Stimulated activated CD4-positive, alpha-beta T cell treated with anti-CD3 and anti-CD28 coated beads, TNF-alpha, amount 100 ng/mL, for 1 hour (primary cell): Measurements from ENCODE around the gene ISLR2.
"Not testable (repeated sequence)": the region's sequence is repeated elsewhere in the genome, so short reads cannot be mapped to it uniquely, and the experiment has no call there.

ENCODE experiments used
- DNase-seq, 3 donors: peaks; one replicate each; pipeline ENCODE4 v3.0.0-alpha.2; 2020; ENCODE audit warnings: low read depth in 3 of 3, low spot score in 1 of 3

ISLR2 gene

DNA sequence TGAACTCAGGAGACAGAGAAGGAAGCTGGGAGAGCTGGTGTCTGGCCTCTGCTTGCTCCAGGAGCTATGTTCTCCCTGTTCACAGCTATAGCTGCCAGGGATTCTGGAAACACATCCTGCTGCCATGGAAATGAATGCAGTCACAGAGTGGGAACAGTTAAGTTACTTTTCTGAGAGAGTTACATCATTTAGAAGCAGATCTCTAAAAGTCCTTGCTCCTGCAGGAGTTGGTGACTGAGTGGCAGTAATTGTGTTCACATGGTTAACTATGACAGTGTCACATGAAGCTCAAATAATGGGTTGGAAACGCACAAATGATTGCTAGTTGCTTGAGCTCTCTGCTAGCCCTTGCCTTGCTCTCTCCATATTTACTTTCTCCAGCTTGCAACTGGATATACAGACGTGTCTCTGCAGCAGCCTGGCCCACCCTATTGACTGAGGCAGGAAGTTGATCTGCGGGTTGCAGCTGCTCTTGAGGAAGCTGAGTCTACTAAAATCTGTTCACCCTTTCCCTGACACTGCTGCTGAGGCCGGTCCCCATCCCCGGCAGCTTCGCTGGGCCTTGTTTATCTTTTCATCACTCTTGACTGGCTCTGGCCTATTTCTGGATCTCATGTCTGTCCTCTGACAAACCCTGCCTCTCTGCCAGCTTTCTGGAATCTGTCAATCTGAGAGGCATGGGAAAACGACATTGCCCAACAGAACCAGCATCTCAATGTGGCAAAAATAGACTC is 26.5 kb downstream of the ISLR2 start:
- DNase-seq: no peak

DNA sequence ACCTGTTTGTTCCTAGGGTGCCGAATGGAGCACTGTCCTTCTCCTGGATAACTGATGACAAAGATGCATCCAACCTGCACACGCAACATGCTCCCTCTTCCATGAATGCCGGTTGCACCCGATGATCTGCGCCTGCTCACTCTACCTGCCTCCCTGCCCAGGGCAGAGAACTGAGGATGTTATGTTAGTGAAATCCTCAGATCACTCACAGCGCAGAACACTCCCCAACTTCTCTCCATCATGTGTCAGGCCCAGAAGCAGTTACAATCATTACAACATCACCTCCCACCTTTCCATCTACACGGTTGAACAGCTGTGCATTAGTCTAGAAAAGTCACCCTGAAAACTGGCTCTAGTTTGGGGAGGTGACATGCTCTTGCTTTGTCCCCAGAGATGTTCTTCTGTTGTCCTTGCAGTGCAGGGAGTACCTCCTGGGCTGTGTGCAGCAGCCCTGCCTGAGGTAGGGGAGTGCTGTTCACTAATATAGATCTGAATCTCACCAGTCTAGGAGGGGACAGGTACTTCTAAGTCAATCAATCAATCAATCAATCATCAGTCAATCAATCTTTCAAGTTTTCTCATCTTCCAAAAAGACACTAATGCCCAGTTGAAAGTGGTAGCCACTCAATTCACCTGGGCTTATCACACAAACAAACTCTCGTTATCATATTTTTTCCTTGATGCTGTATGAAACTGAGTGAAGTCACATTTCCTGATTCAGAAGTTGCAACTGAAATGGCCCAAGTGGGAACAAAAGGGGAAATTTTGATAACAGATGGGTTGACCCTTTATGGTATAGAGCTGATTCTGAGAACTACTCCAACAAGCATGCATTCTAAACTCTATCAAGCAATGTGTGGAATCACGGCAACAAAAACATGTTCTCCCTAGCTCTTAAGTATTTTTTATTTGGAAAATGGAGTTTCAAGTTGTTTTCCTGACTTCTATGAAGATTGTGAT is 27.8 kb downstream of the ISLR2 start:
- DNase-seq: no peak

DNA sequence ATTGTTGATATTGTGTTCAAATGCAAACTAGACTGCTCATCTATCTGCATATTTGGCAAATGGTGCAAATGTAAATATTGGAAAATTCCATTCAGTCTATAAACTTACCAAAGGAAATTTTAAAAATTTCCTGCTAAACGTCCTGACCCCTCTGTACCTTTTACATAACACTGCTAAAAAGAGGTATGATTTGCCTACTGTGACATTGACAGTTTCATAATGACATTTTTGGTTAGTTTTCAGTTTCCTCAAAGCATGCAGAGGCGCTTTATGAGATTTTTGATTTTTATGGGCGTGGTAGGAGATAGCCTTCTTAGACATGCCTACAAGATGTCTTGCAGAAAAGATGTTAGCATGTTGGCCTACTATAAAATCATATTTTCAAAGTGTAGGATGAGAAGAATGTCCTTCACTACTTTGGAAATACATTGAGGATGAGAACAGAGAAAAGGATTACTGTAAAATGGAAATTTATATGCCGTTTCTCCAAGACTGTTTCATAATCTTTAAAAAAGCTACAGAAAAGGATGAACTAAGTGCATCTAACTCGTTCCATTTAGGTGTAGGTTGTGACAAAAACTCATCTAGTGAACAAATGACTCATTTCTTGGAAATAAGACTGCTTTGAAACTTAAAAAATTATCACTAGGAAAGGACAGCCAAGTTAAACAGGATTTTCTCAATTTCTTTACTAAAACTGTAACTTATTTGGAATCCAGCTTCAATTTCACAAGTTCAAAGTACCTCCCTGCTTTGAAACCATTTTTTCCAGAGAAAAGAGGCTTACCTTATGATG is 28.7 kb downstream of the ISLR2 start:
- DNase-seq: no peak

DNA sequence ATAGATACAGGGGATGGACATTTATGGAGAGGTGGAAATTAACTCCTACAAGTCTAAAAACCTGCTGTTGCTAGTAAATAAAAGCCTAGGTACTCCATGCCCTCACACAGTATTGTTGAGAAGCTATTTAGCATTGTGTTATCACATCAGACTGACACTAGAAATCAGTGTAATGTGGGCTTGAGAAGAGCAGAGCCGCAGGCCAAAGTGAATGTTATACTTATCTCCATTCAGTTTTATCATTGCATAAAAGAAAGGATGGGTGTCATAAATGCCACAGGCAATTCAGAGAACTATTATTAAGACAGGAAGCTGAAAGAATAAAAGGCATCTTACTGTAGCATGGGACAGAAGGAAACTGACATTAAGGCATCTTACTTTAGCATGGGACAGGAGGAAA is 29.4 kb downstream of the ISLR2 start:
- DNase-seq: no peak

DNA sequence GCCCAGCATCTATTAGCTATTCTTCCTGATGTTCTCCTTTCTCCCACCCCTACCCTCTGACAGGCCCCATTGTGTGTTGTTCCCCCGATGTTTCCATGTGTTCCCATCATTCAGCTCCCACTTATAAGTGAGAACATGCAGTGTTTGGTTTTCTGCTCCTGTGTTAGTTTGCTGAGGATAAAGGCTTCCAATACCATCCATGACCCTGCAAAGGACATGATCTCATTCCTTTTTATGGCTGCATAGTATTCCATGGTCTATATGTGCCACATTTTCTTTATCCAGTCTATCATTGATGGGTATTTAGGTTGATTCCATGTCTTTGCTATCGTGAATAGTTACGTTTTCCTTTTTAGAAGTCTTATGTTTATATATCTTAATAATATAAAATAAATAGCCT is 30.0 kb downstream of the ISLR2 start:
- not testable (repeated sequence) for DNase-seq

DNA sequence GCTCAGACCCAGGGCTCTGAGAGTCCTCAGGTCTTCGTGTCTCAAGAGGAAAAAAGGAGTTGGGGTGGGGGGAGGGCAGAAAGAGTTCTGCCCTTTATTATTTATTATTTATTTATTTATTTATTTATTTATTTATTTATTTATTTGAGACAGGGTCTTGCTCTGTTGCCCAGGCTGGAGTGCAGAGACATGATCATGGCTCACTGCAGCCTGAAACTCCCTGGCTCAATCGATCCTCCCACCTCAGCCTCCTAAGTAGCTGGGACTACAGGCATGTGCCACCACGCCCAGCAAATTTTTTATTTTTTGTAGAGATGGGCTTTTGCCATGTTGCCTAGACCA is 31.8 kb downstream of the ISLR2 start:
- not testable (repeated sequence) for DNase-seq

DNA sequence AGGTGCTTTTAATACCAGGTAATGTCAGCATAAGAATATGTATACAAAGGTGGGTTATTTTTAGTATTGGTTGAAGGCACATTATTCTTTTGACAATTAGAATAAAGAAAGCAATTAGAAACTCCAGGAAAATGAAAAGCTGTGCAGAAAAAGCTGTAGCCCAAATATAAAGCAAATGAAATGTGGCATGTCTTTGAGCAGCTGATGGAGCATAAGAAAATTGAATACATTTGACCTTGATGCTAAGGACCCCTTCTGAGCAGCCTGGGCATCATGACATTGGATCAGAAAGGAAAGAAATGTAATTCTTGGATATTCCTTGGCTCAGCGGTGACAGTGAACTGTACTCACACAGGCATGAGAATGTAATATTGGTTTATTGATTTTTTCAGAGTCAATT is 35.1 kb downstream of the ISLR2 start:
- no peak for DNase-seq

DNA sequence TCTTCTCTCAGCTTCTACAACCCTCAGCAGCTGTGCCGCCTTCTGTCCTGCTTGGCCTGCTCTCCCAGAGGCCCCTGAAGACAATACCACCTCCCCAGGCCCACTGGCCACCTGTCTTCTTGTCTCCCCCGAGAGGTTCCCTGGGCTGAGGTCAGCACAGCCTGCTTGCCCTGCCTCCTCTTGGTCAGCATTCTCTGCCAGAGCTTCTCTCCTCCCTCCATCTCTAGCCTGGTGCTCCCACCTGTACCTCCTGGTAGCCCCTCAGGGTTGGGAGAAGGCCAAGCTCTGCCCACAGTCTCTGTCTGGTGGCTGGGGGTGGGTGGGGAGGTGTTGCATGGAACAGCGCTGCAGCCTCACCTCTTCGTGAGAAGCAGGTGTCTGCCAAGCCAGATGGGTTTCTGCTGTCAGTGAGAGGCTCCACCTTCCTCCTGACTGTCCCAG is 37.5 kb downstream of the ISLR2 start:
- DNase-seq: no peak

DNA sequence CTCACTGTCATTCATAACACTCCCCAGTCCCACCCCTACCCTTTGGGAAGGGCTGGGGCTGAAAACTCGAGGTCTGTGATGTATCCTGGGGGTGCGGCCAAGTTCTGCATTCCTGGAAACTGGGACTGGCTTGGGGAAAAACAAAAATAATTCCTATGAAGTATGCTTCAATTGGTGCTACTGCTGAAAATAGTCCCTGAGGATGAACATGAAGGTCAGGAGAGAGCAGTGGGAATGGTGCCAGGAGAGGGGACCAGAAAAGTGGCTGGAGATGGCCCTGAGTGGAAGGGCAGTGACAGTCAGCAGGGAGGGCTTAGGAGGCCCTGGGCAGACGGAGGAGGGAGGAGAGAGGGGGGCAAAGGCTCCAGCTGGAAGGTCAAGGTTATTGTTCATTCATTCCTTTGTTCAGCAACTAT is 38.3 kb downstream of the ISLR2 start:
- DNase-seq: no peak

DNA sequence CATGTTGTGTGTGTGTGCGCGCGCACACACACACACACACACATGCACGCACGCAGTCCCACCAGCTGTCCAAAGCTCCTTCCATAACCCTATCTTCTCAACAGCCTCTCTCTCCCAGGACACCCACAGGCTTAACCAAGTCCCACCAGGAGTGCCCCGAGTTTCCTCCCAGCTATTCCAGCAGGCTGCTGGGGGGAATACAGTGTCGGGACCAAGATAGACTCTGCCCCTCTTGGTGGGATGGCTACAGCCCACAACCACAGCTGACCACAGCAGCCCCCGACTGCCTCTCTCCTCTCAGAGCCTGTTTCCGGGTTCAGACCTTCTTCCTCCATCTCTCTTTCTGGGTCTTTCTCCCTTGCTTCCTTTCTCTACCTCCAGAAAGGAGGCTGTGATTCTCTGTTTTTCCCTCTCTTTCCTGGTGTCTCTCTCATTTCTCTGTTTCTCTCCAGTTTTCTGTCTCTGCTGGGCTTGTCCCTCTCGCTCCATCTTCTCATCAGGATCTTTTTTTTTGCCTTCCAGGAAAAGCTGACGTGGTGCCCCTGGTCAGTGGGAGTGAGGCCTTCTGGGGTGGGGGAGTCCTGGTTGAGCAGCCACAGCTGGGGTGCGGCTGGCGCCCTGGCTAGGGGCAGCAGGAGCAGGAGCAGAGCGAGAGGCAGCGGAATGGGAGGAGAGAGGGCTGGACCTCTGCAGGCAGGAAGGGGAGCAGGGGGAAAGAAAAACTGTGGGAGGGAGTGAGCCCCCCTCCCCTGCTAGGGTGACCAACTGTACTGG is 39.9 kb downstream of the ISLR2 start:
- DNase-seq: no peak

DNA sequence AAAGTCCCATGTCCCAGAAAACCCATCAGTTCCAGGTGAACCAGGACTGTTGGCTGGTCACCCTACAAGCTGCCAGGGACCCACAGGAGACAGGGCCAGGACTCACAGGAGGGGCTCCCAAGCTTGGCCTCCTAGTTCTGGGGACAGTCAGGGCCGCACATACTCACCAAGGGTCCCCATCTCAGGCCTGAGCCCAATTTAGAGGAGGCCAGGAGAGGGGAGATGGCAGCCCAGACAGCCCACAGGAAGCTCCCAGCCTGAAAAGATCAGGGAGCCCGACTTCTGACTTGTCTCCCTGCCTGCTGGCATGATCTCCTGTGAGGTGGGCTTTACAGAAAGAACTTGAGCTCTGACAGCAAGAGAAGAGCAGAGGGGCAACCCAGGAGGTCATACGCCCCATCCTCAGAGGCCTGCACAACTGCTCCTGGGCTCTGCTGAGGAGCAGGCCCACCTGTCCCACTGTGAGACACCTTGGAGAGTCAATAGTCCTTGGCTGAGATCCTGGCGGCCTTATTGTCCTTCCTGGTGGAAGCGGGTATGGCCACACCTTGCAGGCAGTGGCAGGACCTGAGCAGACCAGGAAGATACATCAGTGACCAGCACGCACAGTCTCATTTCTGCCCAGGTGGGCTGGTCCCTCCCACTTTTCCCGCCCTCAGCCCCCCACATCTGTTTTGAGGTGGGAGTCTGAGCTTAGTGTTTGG is 40.6 kb downstream of the ISLR2 start:
- no peak for DNase-seq

DNA sequence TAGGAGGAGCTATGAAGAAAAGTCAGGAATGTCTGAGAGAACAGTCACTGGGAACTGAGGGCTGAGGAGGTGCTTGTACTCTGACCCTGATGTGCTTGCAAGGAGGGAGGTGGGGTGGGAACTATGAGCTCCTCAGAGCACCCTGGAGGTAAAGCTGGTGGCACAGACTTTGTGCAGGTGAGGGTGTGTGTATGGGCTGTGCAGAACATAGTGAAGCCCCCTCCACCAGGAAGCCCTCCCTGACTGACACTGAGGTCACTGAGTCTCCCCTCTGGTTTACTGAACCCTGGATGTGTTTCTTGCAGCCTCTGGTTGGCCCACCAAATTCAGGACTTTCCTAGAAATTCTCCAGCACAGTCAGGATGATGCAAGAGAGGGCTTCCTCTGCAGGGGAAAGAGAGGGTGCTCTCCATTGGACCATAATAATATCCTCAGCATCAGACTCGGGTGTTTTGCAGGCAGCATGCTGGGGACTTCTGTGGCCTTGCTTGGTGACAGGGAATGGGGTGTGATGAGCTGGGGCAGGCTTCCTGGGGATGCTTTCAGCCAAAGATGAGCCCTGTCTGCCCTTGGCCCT is 41.7 kb downstream of the ISLR2 start:
- DNase-seq: no peak

DNA sequence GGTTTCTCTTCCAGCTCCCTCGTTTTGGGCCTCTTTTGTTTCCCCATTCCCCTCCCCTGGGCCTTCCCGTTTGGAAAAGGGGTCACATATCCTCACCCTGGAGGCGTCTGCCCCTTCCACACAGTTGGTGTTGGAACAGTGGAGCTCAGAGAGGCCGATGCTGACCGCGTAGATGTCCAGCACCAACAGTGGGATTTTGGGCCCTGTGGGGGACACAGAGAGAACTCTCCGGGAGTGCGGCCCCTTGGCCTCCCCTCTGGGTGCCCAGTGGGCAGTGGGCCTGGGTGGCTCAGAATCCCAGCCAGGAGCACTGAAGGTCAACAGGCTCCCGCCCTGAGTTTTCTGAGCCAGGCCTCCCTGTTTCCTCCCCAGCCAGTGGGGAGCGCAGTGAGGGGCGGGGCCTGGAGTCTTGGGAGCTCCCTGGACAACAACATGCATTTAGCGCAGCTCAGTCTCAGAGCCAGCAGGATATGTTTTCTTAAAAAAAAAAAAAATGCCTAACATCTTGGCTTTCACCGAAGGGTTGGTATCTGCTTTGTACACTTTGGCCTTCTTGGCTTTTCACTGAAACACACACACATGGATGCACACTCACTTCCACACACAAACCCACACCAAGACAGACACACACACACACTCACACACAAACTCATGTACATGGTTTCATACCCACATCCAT is 42.5 kb downstream of the ISLR2 start:
- no peak for DNase-seq

DNA sequence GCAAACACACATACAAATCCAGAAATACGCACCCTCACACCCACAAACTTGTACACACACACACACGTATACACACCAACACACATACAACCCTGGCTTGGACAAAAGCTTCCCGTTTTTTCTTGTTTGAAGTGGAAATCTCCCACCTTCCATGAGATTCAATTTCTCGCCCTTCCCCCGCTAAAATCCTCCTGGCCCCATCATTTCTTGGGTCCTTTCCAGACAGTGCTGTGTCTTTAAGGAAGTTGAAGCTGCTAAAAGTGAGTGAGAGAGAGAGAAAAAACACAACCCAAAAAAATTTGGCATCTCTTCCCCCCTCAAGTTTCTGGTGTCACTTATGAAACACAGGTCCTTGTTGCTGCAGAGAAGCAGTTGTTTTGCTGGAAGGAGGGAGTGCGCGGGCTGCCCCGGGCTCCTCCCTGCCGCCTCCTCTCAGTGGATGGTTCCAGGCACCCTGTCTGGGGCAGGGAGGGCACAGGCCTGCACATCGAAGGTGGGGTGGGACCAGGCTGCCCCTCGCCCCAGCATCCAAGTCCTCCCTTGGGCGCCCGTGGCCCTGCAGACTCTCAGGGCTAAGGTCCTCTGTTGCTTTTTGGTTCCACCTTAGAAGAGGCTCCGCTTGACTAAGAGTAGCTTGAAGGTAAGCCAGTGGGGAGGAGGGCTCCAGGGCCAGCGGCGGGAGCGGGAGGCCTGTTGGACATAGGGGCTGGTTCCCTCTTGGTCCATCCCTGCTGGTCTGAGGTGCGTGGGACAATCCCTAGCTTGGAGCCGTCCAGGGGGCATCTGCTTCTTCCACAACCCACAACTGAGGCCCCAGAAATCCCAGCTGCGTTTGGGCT is 43.2 kb downstream of the ISLR2 start, which contains the start of gene ISLR:
TSS of gene ISLR (plus strand) at position 331 of the 839 bp plus-strand sequence. CDS start 1,149 bp downstream, outside the sequence.
- DNase-seq: no peak

DNA sequence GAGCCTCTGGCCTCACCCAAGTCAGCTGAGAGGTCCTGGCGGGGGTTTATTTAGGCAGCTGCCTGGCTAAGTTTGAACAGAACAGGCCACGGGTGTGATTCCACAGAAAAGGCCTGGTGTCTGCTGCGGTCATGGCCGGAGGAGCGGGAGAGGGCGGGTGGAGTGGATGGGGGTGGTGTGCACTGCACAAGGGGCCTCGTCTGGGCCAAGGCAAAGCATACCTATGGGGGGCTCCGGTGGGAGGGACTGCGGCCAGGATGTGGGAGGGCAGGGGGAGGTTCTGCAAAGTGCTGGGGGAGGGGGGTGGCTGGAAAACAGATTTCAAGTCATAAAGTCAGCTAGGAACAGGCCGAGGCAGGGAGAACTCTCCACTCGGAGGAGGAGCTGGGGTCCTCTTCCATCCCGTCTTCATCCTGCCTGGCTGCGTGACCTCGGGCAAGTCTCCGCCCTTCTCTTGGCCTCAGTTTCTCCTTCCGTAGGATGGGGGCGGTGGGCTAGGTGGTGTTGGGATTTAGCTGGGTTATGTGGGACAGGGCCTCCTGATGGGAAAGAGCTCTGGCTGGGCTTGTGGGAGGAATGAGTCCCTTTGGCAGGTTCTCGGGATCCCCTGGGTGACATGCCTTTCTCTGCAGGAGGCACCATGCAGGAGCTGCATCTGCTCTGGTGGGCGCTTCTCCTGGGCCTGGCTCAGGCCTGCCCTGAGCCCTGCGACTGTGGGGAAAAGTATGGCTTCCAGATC is 44.0 kb downstream of the ISLR2 start:
- DNase-seq: no peak

DNA sequence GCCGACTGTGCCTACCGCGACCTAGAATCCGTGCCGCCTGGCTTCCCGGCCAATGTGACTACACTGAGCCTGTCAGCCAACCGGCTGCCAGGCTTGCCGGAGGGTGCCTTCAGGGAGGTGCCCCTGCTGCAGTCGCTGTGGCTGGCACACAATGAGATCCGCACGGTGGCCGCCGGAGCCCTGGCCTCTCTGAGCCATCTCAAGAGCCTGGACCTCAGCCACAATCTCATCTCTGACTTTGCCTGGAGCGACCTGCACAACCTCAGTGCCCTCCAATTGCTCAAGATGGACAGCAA is 44.5 kb downstream of the ISLR2 start:
- DNase-seq: no peak

DNA sequence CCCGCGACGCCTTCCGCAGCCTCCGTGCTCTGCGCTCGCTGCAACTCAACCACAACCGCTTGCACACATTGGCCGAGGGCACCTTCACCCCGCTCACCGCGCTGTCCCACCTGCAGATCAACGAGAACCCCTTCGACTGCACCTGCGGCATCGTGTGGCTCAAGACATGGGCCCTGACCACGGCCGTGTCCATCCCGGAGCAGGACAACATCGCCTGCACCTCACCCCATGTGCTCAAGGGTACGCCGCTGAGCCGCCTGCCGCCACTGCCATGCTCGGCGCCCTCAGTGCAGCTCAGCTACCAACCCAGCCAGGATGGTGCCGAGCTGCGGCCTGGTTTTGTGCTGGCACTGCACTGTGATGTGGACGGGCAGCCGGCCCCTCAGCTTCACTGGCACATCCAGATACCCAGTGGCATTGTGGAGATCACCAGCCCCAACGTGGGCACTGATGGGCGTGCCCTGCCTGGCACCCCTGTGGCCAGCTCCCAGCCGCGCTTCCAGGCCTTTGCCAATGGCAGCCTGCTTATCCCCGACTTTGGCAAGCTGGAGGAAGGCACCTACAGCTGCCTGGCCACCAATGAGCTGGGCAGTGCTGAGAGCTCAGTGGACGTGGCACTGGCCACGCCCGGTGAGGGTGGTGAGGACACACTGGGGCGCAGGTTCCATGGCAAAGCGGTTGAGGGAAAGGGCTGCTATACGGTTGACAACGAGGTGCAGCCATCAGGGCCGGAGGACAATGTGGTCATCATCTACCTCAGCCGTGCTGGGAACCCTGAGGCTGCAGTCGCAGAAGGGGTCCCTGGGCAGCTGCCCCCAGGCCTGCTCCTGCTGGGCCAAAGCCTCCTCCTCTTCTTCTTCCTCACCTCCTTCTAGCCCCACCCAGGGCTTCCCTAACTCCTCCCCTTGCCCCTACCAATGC is 45.1 kb downstream of the ISLR2 start:
- DNase-seq: no peak
